Body of pancreas (tissue), 4 donors: ENCODE results near the gene COL6A2.

Source experiments
- CTCF ChIP-seq, 7 experiments: fragments of 450-650 bp in 4 of 7; fragments of 200-600 bp in 3 of 7; sonication (generic) in 3 of 7; IDR thresholded peaks; one replicate each; pipeline ENCODE4 v1.5.1; 2016 to 2019; ENCODE audit warnings: antibody characterized with exemption in 7 of 7
- POLR2A ChIP-seq, 3 donors: fragments of 450-650 bp; IDR thresholded peaks; one replicate each; pipeline ENCODE4 v1.6.1; 2016; ENCODE audit warnings: antibody characterized with exemption in 3 of 3, mild to moderate bottlenecking in 2 of 3

- no peak for TF ChIP-seq POLR2A (IDR thresholded peaks at IDR 0.05)
- no peak for TF ChIP-seq CTCF (IDR thresholded peaks at IDR 0.05)
Measured at GRCh38 chr21:46089285-46089684, 8.6 kb upstream of the COL6A2 start.
